Loucy (cell line): ENCODE measurements around the gene SPEG.

Experiments
- H2AFZ ChIP-seq: fragments of 200-600 bp; sonication (generic); 2 replicates; pipeline ENCODE4 v1.6.0; 2016; ENCODE audit warnings: antibody characterized with exemption, mild to moderate bottlenecking, low read length, moderate library complexity
- H3F3A ChIP-seq: fragments of 200-600 bp; 2 replicates; pipeline ENCODE4 v1.6.0; 2016; ENCODE audit warnings: antibody characterized with exemption, low read depth, mild to moderate bottlenecking
- H3K27me3 ChIP-seq: fragments of 200-600 bp; sonication (generic); 2 replicates; pipeline ENCODE4 v1.6.1; 2014; ENCODE audit warnings: low read length, mild to moderate bottlenecking; ENCODE audit not compliant: insufficient read depth, poor library complexity, severe bottlenecking
- H3K36me3 ChIP-seq: fragments of 200-600 bp; sonication (generic); 2 replicates; pipeline ENCODE4 v1.6.1; 2016; ENCODE audit warnings: low read length; ENCODE audit not compliant: insufficient read depth
- H3K4me1 ChIP-seq: fragments of 200-600 bp; sonication (generic); 2 replicates; pipeline ENCODE4 v1.5.1; 2014; ENCODE audit warnings: low read length, mild to moderate bottlenecking; ENCODE audit not compliant: insufficient read depth, poor library complexity, severe bottlenecking
- H3K4me2 ChIP-seq: fragments of 200-600 bp; sonication (generic); 2 replicates; pipeline ENCODE4 v1.6.0; 2014; ENCODE audit warnings: antibody characterized with exemption, low read length, low read depth, mild to moderate bottlenecking; ENCODE audit not compliant: poor library complexity, severe bottlenecking
- H3K4me3 ChIP-seq: fragments of 200-600 bp; sonication (generic); 2 replicates; pipeline ENCODE4 v1.5.1; 2014; ENCODE audit warnings: low read length, mild to moderate bottlenecking, mixed read lengths; ENCODE audit not compliant: poor library complexity, severe bottlenecking
- H3K79me2 ChIP-seq: fragments of 200-600 bp; sonication (generic); 2 replicates; pipeline ENCODE4 v1.6.1; 2014; ENCODE audit warnings: low read length; ENCODE audit not compliant: insufficient read depth
- H3K9ac ChIP-seq: fragments of 200-600 bp; sonication (generic); 2 replicates; pipeline ENCODE4 v1.6.0; 2014; ENCODE audit warnings: mild to moderate bottlenecking, low read depth, low read length, moderate library complexity; ENCODE audit not compliant: poor library complexity, severe bottlenecking
- H3K9me2 ChIP-seq: fragments of 200-600 bp; sonication (generic); replicated peaks from 2 replicates; pipeline ENCODE4 v1.6.1; 2016; ENCODE audit warnings: low read depth, low read length, mixed read lengths
- H3K9me3 ChIP-seq: fragments of 200-600 bp; sonication (generic); 2 replicates; pipeline ENCODE4 v1.6.1; 2014; ENCODE audit warnings: mild to moderate bottlenecking, antibody characterized with exemption, low read length, low read depth; ENCODE audit not compliant: insufficient read depth
- H4K20me1 ChIP-seq: fragments of 200-600 bp; sonication (generic); 2 replicates; pipeline ENCODE4 v1.6.0; 2014; ENCODE audit warnings: antibody characterized with exemption, low read length, mild to moderate bottlenecking; ENCODE audit not compliant: insufficient read depth, poor library complexity, severe bottlenecking
- CTCF ChIP-seq: fragments of 200-600 bp; sonication (generic); conservative IDR thresholded peaks from 2 replicates; pipeline ENCODE4 v1.5.1; 2014; ENCODE audit warnings: mild to moderate bottlenecking, antibody characterized with exemption, low read length
- EZH2phosphoT487 ChIP-seq: fragments of 200-600 bp; IDR thresholded peaks from 2 replicates; pipeline ENCODE4 v1.6.1; 2018; ENCODE audit warnings: antibody characterized with exemption, mild to moderate bottlenecking, moderate library complexity, borderline replicate concordance

SPEG gene

GRCh38 chr2:219538956-219539788, 104.5 kb downstream of the SPEG start:
- no peak overlapping the region for H3K9ac ChIP-seq
- no peaks in the 10 kb centered on the region for H3K79me2 ChIP-seq
- peaks cover 7% of the 10 kb centered on the region for H4K20me1 ChIP-seq
- H3K9me2 ChIP-seq: no peaks in the 10 kb centered on the region
- H3K9me3 ChIP-seq: no peaks in the 10 kb centered on the region
- H3K27me3 ChIP-seq: no peaks in the 10 kb centered on the region
- no peak overlapping the region for H2AFZ ChIP-seq
- H3K36me3 ChIP-seq: no peaks in the 10 kb centered on the region
- no peak overlapping the region for H3K4me3 ChIP-seq
- H3K4me1 ChIP-seq: peaks cover 10% of the 10 kb centered on the region
- H3F3A ChIP-seq: no peaks in the 10 kb centered on the region
- no peak overlapping the region for H3K4me2 ChIP-seq
- TF ChIP-seq CTCF (no peak), EZH2phosphoT487 (no peak)

GRCh38 chr2:219539926-219540678, 105.5 kb downstream of the SPEG start:
- no peaks in the 10 kb centered on the region for H3K27me3 ChIP-seq
- H3K79me2 ChIP-seq: no peaks in the 10 kb centered on the region
- no peaks in the 10 kb centered on the region for H3K9me3 ChIP-seq
- TF ChIP-seq EZH2phosphoT487: no peak
- no peak for TF ChIP-seq CTCF
- no peak overlapping the region for H3K9ac ChIP-seq
- peaks cover 7% of the 10 kb centered on the region for H4K20me1 ChIP-seq
- no peak overlapping the region for H3K4me2 ChIP-seq
- H3K36me3 ChIP-seq: no peaks in the 10 kb centered on the region
- H3K9me2 ChIP-seq: no peaks in the 10 kb centered on the region
- no peaks in the 10 kb centered on the region for H3F3A ChIP-seq
- no peak overlapping the region for H3K4me3 ChIP-seq
- H2AFZ ChIP-seq: no peak overlapping the region
- H3K4me1 ChIP-seq: peaks cover 10% of the 10 kb centered on the region

GRCh38 chr2:219540784-219541504, 106.3 kb downstream of the SPEG start:
- Histone ChIP-seq H3K36me3 (no peaks in the 10 kb centered on the region), H3K4me1 (peaks cover 10% of the 10 kb centered on the region), H3K9me3 (no peaks in the 10 kb centered on the region), H3K9ac (no peak overlapping the region), H3K79me2 (no peaks in the 10 kb centered on the region), H3K4me3 (peak overlapping the region; percentile 71), H3K4me2 (peak overlapping the region; percentile 85), H3K9me2 (no peaks in the 10 kb centered on the region), H3K27me3 (no peaks in the 10 kb centered on the region), H2AFZ (no peak overlapping the region), H3F3A (no peaks in the 10 kb centered on the region), H4K20me1 (peaks cover 7% of the 10 kb centered on the region)
- TF ChIP-seq EZH2phosphoT487 (no peak), CTCF (no peak)
